ENCODE data around the gene UBE2S.

GRCh38 chr19:55392820-55393761, 14.5 kb downstream of the UBE2S start:
- no peak for TF ChIP-seq YY1 (IDR thresholded peaks at IDR 0.05; ENCODE audit: low read depth)
- TF ChIP-seq TAF1 (IDR thresholded peaks at IDR 0.05; ENCODE audit: low read depth): no peak
- no peak for TF ChIP-seq TEAD4 (IDR thresholded peaks at IDR 0.05)
- TF ChIP-seq REST (IDR thresholded peaks at IDR 0.05; ENCODE audit: low read depth): no peak
- no peak for TF ChIP-seq EP300 (IDR thresholded peaks at IDR 0.05; ENCODE audit: borderline replicate concordance)
- TF ChIP-seq MAX (IDR thresholded peaks at IDR 0.05): no peak
- TF ChIP-seq EGR1 (IDR thresholded peaks at IDR 0.05): no peak
- TF ChIP-seq CEBPB (IDR thresholded peaks at IDR 0.05): no peak
- TF ChIP-seq RAD21 (IDR thresholded peaks at IDR 0.05; ENCODE audit: low read depth): no peak
- no peak for TF ChIP-seq FOXM1 (IDR thresholded peaks at IDR 0.05; ENCODE audit: borderline replicate concordance, low read depth)
- TF ChIP-seq CREB1 (IDR thresholded peaks at IDR 0.05; ENCODE audit: low read depth): no peak

Measured in Ishikawa (cell line).